AG09309 (cell line): ENCODE results near the gene XIST.

Experiments used
- DNase-seq: peaks from one replicate; pipeline ENCODE4 v3.0.0-alpha.2; 2010; ENCODE audit warnings: low read depth
- H3K4me3 ChIP-seq: 2 replicates; pipeline ENCODE4 v1.5.1; 2011; ENCODE audit warnings: mild to moderate bottlenecking, low read depth, low read length, moderate library complexity; ENCODE audit not compliant: control insufficient read depth
- CTCF ChIP-seq: IDR thresholded peaks from 2 replicates; pipeline ENCODE4 v1.5.1; 2011; ENCODE audit warnings: mild to moderate bottlenecking, low read depth, low read length, inconsistent platforms; ENCODE audit not compliant: insufficient read depth, control insufficient read depth; ENCODE audit errors: missing control alignments

XIST gene

GRCh38 chrX:73830489-73831414 is 21.8 kb downstream of the XIST start:
- no peak for TF ChIP-seq CTCF

GRCh38 chrX:73829890-73830466 is 22.5 kb downstream of the XIST start:
- no peak for DNase-seq
- H3K4me3 ChIP-seq = no peak overlapping the region
- TF ChIP-seq CTCF = no peak

More at GRCh38 chrX:73830489-73831414, 21.8 kb downstream of the XIST start:
- H3K4me3 ChIP-seq = no peak overlapping the region
- no peak for DNase-seq

GRCh38 chrX:73828080-73828720 is 24.3 kb downstream of the XIST start:
- DNase-seq = no peak
- TF ChIP-seq CTCF = no peak

GRCh38 chrX:73827406-73827805 is 25.1 kb downstream of the XIST start:
- no peak overlapping the region for H3K4me3 ChIP-seq
- no peak for DNase-seq
- TF ChIP-seq CTCF = no peak

More at GRCh38 chrX:73828080-73828720, 24.3 kb downstream of the XIST start:
- no peak overlapping the region for H3K4me3 ChIP-seq

- DNase-seq = no peak
- H3K4me3 ChIP-seq = no peak overlapping the region
- no peak for TF ChIP-seq CTCF
These were observed 25.5 kb downstream of the XIST start for GRCh38 chrX:73826996-73827395.

- DNase-seq = no peak
- no peak for TF ChIP-seq CTCF
- no peak overlapping the region for H3K4me3 ChIP-seq
These were observed 26.9 kb downstream of the XIST start for GRCh38 chrX:73825569-73825968.
